GM23338 (cell line): ENCODE data around the gene COL24A1. TPM values are rescaled to one million over a fixed set of nuclear protein-coding genes. Genes with fewer than 3 reads are reported as not detected.

Experiments
- ATAC-seq: fragments of 200-7000 bp; cut with Tn5 transposase; 3 replicates; pipeline ENCODE4 v1.9.1; 2020
- DNase-seq: peaks from one replicate; pipeline ENCODE4 v3.0.0-alpha.2; 2015; ENCODE audit warnings: low spot score
- H2AFZ ChIP-seq: fragments of 200-600 bp; sonication (generic); 2 replicates; pipeline ENCODE4 v1.8.0; 2016; ENCODE audit warnings: antibody characterized with exemption, mild to moderate bottlenecking, moderate library complexity
- H3F3A ChIP-seq: fragments of 200-600 bp; sonication (generic); replicated peaks from 2 replicates; pipeline ENCODE4 v1.8.0; 2017; ENCODE audit warnings: antibody characterized with exemption, mixed run types, low read depth
- H3K27ac ChIP-seq: fragments of 200-600 bp; sonication (generic); 2 replicates; pipeline ENCODE4 v1.6.1; 2016; ENCODE audit warnings: low read depth
- H3K27me3 ChIP-seq: fragments of 200-600 bp; sonication (generic); 2 replicates; pipeline ENCODE4 v1.8.0; 2016; ENCODE audit warnings: mild to moderate bottlenecking, mixed run types, moderate library complexity; ENCODE audit not compliant: insufficient read depth
- H3K36me3 ChIP-seq: fragments of 200-600 bp; sonication (generic); 2 replicates; pipeline ENCODE4 v1.8.0; 2016; ENCODE audit warnings: mild to moderate bottlenecking; ENCODE audit not compliant: insufficient read depth
- H3K4me1 ChIP-seq: fragments of 200-600 bp; sonication (generic); 2 replicates; pipeline ENCODE4 v1.8.0; 2016; ENCODE audit warnings: mild to moderate bottlenecking, moderate library complexity; ENCODE audit not compliant: insufficient read depth
- H3K4me2 ChIP-seq: fragments of 200-600 bp; sonication (generic); 2 replicates; pipeline ENCODE4 v1.7.1; 2017; ENCODE audit warnings: mixed run types
- H3K4me3 ChIP-seq: fragments of 200-600 bp; sonication (generic); 2 replicates; pipeline ENCODE4 v1.6.1; 2016; ENCODE audit warnings: mixed run types
- H3K79me2 ChIP-seq: fragments of 200-600 bp; sonication (generic); replicated peaks from 2 replicates; pipeline ENCODE4 v1.8.0; 2017; ENCODE audit warnings: mild to moderate bottlenecking; ENCODE audit not compliant: insufficient read depth
- H3K9me2 ChIP-seq: fragments of 200-600 bp; sonication (generic); 2 replicates; pipeline ENCODE4 v1.8.0; 2017; ENCODE audit not compliant: insufficient read depth
- H4K20me1 ChIP-seq: fragments of 200-600 bp; sonication (generic); replicated peaks from 2 replicates; pipeline ENCODE4 v1.8.0; 2017; ENCODE audit warnings: mild to moderate bottlenecking; ENCODE audit not compliant: insufficient read depth
- H3K27ac Mint-ChIP-seq: 2 replicates; pipeline ENCODE4 v1.8.0; 2020; ENCODE audit warnings: inconsistent platforms, mild to moderate bottlenecking, moderate library complexity, mixed read lengths
- H3K27me3 Mint-ChIP-seq: 3 replicates; pipeline ENCODE4 v1.8.0; 2022; ENCODE audit warnings: low read depth, mild to moderate bottlenecking, moderate library complexity, mixed read lengths, inconsistent platforms; ENCODE audit not compliant: insufficient read depth, poor library complexity
- H3K36me3 Mint-ChIP-seq: 3 replicates; pipeline ENCODE4 v1.8.0; 2021; ENCODE audit warnings: low read depth, mild to moderate bottlenecking, inconsistent platforms, moderate library complexity, mixed read lengths
- H3K4me1 Mint-ChIP-seq: 3 replicates; pipeline ENCODE4 v1.8.0; 2020; ENCODE audit warnings: mild to moderate bottlenecking, inconsistent platforms, mixed read lengths
- H3K4me3 Mint-ChIP-seq: 3 replicates; pipeline ENCODE4 v1.8.0; 2021; ENCODE audit warnings: moderate library complexity, mild to moderate bottlenecking, inconsistent platforms, mixed read lengths
- H3K9me3 Mint-ChIP-seq: 3 replicates; pipeline ENCODE4 v1.8.0; 2020; ENCODE audit warnings: moderate library complexity, mild to moderate bottlenecking, inconsistent platforms, mixed read lengths
- CREB1 ChIP-seq: fragments of 250-450 bp; sonication (Bioruptor Pico); IDR thresholded peaks from 2 replicates; pipeline ENCODE4 v1.5.0; 2020; ENCODE audit warnings: low read depth, mild to moderate bottlenecking, moderate library complexity
- ETS1 ChIP-seq: IDR thresholded peaks from 2 replicates; pipeline ENCODE4 v1.6.1; 2016; ENCODE audit warnings: antibody characterized with exemption
- EZH2phosphoT487 ChIP-seq: fragments of 200-600 bp; sonication (generic); IDR thresholded peaks from one replicate; pipeline ENCODE4 v1.8.1; 2018; ENCODE audit warnings: antibody characterized with exemption; ENCODE audit not compliant: unreplicated experiment
- JUNB ChIP-seq: IDR thresholded peaks from one replicate; pipeline ENCODE4 v1.6.1; 2016; ENCODE audit warnings: antibody characterized with exemption; ENCODE audit not compliant: unreplicated experiment
- NANOG ChIP-seq: IDR thresholded peaks from 2 replicates; pipeline ENCODE4 v1.6.1; 2016; ENCODE audit warnings: antibody characterized with exemption, borderline replicate concordance
- STAT1 ChIP-seq: IDR thresholded peaks from one replicate; pipeline ENCODE4 v1.6.1; 2016; ENCODE audit warnings: antibody characterized with exemption; ENCODE audit not compliant: unreplicated experiment
- ZNF114 ChIP-seq: fragments of 250-450 bp; sonication (Bioruptor Pico); IDR thresholded peaks from 2 replicates; pipeline ENCODE4 v1.5.0; 2020; ENCODE audit warnings: mild to moderate bottlenecking, moderate library complexity
- ZNF462 ChIP-seq: fragments of 250-450 bp; sonication (Bioruptor Pico); IDR thresholded peaks from 2 replicates; pipeline ENCODE4 v1.5.0; 2020; ENCODE audit warnings: mild to moderate bottlenecking, moderate library complexity
- polyA plus RNA-seq: library from polyadenylated mRNA; unstranded; fragments of >200 nt; fragmentation: Nextera tagmentation; extraction: Ambion mirVana; gene quantifications from 2 replicates; pipeline ENCODE4 v1.2.1, GENCODE V29; 2016
- total RNA-seq: library from RNA; depleted of rRNA; stranded (reverse); fragments of >200 nt; shearing (Covaris generic); gene quantifications from 2 replicates; pipeline ENCODE4 v1.2.3, GENCODE V29; 2014

Gene COL24A1
- total and polyA plus RNA-seq, 2 experiments from 2014 or later = 1.2 to 2.1 TPM

GRCh38 chr1:85756864-85757263 lies 399.7 kb downstream of the COL24A1 start (continued):
- no peak for TF ChIP-seq ETS1
- TF ChIP-seq ZNF114 = no peak
- no peak for TF ChIP-seq ZNF462 (CRISPR knock-in tag)
- TF ChIP-seq JUNB = no peak
- TF ChIP-seq CREB1 = no peak
- TF ChIP-seq NANOG = no peak

- peaks cover 4% of the 10 kb centered on the region for H3K27me3 Mint-ChIP-seq
- DNase-seq (no peak), ATAC-seq (no peak)
- no peak overlapping the region for H3K27ac ChIP-seq
- no peak overlapping the region for H3K27ac Mint-ChIP-seq
- 0 out of 3 replicates have a peak, but pooled peaks cover 3% of the 10 kb centered on the region for H3K36me3 Mint-ChIP-seq
- peaks cover 2% of the 10 kb centered on the region; the same call in 1 of the 3 replicates for H3K4me1 Mint-ChIP-seq
- no peak overlapping the region for H3K4me3 Mint-ChIP-seq
- no peak overlapping the region for H3K4me2 ChIP-seq
- no peak overlapping the region for H2AFZ ChIP-seq
- H3K36me3 ChIP-seq = no peaks in the 10 kb centered on the region
- peaks cover 3% of the 10 kb centered on the region; the same call in 1 of the 3 replicates for H3K9me3 Mint-ChIP-seq
- H3F3A ChIP-seq = no peaks in the 10 kb centered on the region
- H3K27me3 ChIP-seq = no peaks in the 10 kb centered on the region
- no peak overlapping the region for H3K4me3 ChIP-seq
- no peaks in the 10 kb centered on the region for H3K4me1 ChIP-seq
- no peaks in the 10 kb centered on the region for H3K79me2 ChIP-seq
- no peaks in the 10 kb centered on the region for H3K9me2 ChIP-seq
- H4K20me1 ChIP-seq = no peaks in the 10 kb centered on the region
- no peak for TF ChIP-seq STAT1
- no peak for TF ChIP-seq EZH2phosphoT487
- no peak for TF ChIP-seq ZNF114
- no peak for TF ChIP-seq ETS1
- no peak for TF ChIP-seq ZNF462 (CRISPR knock-in tag)
Measured at GRCh38 chr1:85748120-85748519, 408.5 kb downstream of the COL24A1 start.
